GM19240 (cell line): Measurements from ENCODE around the gene ILF3.

Experiments used
- DNase-seq: peaks from one replicate; pipeline ENCODE4 v3.0.0; 2011; ENCODE audit warnings: low spot score; ENCODE audit not compliant: insufficient read length

Gene ILF3

DNA sequence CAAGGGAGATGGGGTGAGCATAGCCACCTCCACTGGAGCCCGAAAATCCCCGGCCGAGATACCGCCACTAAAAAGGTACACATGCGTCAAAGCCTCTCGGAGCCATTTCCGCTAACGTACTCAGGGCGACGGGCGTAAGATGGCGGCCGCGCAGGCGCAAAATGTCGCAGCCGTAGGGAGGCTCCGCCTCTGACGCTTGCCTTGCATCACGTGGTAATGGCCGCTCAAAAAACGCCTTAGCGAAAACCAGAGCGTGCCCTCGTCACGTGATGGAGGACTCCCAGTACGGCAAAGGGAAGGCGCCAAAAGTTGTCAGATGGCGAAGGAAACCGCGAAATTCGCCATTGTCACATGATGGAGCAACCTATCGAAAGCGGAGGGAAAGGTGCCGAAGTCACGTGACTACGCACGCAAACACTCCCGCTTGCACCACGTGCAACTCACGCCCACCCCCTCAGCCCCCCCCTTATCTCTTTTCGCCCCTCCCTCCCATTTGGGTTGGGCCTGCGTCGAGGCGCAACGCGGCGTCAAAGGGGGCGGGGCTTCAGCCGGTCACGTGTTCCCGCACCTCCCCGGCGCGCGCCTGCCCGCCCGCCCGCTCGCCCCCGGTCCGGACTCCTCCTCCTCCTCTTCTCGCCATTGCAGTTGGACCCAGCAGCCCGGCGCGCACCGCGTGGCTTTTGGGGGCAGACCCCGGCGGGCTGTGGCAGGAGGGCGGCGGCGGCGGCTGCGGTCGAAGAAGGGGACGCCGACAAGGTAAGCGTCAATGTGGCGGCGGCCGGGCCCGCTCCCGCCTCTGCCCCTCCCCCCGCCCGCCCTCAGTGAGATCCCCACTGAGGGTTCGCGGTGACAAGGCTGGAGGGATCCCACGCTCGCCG is at the start of gene ILF3:
TSS of gene ILF3 (plus strand) at position 615 of the 878 bp plus-strand sequence. CDS start 16,260 bp downstream, outside the sequence.
- DNase-seq = peak; percentile 92

DNA sequence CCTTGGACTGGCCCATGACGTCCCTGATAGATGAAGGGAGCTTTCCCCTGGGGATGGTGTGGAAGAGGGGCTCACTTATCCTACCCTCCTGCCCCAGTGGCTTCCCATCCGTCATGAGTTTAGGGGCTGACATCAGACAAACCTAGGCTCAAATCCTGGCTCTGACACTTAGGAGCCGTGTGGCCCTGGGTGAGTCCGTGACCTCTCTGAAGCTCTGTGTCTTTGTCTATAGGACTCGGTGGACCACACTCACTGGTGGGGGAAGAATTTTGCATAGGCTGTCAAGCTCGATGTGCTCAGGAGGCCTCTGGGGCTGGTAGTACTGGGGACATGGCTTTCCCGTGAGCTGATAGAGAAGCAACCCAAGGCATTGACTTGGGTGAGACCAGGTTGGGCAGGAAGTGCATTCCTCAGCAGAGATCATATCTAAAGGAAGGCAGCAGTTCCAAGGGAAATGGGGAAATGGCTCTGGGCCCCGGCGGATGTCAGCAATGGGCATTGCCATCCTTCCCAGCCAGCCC is 49.6 kb upstream of the ILF3 start:
- DNase-seq = no peak

DNA sequence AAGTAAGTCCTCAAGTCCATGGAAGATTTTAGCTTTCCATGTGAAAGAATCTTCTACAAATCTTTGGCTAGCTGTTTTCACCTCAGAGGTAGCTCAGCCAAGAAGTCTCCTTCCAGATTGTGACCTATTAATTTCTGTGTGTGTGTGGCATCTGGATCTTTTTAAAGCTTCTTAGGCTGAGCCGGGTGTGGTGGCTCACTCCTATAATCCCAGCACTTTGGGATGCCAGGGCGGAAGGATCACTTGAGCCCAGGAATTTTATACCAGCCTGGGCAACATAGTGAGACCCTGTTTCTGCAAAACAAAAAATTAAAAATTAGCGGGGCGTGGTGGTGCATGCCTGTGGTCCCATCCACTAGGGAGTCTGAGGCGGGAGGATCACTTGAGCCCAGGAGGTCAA is 42.2 kb upstream of the ILF3 start:
- DNase-seq = no peak

DNA sequence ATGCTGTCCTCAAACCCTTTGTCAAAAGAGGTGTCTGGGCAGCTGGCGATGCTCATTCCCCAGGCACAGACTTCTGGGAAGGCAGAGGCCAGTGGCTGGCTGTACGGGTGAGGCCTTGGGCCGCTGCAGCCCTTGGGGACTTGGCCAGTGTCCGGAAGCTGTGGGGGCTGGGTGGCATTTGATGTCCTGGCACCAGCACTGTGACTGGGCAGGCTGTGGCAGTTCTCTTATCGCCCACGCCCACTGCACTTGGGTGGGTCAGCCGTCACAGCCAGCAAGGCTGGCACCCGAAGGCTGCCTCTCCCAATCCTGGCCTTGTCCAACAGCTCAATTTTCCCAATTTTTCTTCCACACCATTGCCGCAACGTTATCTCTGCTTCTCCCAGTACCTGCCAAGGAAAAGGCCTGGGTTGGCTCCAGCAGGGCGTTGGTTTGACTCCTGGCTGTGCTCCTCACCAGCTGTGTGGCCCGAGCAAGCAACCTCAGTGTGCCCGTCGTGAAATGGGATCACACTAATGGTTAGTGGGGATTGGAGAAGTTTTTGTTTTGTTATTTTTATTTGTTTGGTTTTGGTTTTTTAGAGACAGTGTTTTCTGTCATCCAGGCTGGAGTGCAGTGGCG is 41.5 kb upstream of the ILF3 start:
- DNase-seq = no peak

DNA sequence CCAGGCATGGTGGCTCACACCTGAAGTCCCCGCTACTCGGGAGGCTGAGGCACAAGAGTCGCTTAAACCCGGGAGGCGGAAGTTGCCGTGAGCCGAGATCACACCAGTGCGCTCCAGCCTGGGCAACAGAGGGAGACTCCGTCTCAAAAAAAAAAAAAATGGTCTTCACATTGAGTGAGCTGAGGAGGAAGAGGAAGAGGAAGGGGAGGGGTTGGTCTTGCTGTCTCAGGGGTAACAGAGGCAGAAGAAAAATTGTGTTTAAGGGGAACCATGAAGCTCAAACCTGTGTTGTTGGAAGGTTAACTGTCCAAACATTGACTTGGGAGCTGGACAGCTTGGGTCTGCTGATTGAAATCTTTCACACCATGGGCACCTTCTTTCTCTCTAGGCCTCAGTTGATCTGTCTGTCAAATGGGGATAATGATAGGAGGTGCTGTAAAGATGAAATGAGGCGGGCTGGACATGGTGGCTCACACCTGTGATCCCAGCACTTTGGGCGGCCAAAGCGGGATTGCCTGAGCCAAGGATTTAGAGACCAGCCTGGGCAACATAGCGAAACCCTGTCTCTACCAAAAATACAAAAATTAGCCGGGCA is 38.6 kb upstream of the ILF3 start:
- DNase-seq = no peak

DNA sequence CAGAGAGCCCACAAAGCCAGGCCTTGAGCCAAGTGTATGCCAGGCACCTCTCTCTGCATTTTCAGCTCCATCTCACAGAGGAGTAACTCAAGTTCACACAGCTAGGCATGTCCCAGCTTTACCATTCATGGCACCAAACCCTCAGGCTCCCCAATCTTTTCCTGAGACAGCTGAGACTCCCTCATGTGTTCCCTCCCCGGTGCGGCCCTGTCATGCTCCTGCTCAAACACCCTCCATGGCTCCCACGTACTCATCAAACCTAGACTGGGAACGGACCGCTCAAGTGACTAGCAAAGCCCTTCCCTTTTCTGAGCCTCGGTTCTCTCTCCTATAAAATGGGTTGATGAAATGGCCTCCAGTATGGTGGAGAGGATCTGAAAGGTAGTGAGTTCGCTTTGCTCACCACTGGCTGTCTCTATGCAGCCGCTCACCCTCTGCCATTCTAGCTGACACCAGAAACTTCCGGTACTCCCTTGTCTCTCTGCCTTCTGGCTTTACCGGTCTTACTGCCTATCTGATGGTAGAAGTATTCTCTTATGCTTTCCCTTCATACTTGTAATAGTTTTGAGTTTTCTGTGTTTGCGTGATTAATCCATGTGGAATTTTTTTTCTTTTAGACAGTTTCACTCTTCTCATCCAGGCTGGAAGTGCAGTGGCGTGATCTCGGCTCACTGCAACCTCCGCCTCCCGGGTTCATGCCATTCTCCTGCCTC is 36.6 kb upstream of the ILF3 start:
- no peak for DNase-seq

DNA sequence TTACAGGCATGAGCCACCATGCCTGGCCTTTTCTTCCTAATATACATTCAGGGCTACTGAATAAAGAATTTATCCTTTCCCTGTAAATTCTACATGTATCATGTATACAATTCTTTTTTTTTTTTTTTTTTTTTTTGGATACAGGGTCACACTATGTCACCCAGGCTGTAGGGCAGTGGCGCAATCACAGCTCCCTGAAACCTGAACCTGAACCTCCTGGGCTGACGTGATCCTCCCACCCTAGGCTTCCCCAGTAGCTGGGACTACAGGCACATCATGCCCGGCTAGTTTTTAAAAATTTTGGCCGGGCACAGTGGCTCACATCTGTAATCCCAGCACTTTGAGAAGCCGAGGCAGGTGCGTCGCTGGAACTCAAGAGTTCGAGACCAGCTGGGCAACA is 35.3 kb upstream of the ILF3 start:
- no peak for DNase-seq

DNA sequence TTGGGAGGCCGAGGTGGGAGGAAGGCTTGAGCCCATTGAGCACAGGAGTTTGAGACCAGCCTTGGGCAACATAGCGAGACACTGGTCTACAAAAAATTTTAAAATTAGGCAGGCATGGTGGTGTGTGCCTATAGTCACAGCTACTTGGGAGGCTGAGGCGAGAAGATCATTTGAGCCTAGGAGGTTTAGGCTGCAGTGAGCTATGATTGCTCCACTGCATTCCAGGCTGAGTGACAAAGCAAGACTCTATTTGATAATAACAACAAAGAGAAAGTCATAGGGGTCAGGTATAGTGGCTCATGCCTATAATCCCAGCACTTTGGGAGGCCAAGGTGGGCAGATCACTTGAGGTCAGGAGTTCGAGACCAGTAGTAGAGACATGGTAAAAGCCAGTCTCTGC is 33.4 kb upstream of the ILF3 start:
- no peak for DNase-seq

DNA sequence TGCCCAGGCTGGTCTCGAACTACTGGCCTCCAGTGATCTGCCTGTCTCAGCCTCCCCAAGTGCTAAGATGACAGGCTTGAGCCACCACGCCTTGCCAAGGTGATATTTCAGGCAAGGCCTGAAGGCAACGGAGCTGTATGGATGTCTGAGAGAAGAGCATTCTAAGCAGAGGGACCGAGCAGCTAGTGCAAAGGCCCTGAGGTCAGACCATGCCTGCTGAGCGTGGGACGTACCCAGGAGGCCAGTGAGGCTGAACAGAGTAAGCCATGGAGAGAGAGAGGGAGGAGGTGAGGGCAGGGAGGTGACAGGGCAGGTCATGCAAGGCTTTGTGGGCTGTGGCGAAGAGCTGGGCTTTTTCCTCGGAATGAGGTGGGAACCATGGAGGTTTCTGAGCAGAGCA is 32.2 kb upstream of the ILF3 start:
- DNase-seq = no peak

DNA sequence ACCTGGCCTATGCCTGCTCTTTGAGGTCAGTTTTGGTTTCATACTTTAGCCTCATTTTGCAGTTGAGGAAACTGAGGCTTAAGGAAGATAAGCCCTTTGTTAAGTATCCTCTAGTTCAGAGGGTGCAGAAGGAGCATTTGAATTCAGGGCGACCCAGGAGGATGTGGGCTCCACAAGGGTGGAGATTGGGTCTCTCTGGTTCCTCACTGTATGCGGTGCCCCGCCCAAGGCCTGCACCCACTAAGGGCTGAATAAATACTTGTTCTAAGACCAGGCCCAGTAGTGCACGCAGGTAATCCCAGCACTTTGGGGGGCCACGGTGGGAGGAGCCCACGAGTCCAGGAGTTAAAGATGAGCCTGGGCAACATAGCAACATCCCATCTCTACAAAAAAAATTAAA is 29.6 kb upstream of the ILF3 start:
- DNase-seq = no peak

DNA sequence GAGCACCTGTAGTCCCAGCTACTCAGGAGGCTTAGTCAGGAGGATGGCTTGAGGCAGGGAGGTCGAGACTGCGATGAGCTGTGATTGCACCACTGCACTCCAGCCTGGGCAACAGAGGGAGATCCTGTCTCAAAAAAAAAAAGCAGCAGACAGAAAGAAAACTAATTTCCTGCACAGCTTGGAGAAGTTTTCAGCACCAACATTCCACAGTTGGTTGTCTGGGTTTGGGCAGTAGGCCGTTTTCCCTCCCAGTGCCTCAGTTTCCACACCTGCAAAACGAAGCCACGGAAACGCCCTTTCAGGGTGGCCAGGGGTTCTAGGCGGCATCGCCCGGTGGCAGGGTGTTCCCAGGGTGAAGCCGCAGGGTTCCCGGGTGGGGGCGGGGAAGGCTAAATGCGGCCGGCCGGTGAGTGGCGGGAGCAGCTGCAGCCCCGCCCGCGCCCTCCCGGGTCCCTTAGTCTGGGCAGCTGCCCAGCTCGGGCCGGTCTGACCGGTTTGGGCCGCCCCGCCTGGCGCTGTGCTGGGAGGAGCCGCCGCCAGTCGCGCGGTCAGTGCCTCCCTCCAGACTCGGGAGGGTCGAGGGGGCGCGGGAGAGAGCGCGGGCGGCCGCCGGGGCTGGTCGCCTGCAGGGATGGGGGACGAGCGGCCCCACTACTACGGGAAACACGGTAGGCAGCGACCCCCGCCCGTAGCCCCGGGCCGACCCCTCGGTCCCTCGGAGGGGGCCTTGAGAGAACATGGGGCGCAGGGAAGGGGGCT is 29.0 kb upstream of the ILF3 start, which contains the start of gene SLC44A2:
TSS of gene SLC44A2 (plus strand) at position 551 of the 759 bp plus-strand sequence. CDS start at position 632, 81 bp downstream.
- DNase-seq = no peak

DNA sequence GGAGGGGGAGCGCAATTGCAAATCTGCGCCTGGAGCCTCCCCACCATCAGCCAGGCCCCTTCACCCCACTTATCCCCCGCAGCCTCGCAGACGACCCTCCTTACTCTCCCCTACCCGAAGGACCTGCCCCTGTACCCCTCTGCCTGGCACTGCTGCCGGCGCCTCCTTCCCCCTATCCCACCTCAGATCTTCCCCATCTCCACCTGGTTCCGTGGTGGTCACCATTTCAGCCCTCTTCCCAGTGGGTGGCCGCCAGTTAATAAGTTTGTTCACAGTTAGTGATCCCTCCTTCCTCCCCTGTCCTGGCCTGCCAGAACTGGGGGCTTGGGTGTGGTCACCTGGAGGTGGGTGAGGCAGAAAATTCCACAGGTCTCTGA is 28.4 kb upstream of the ILF3 start:
- DNase-seq = no peak

DNA sequence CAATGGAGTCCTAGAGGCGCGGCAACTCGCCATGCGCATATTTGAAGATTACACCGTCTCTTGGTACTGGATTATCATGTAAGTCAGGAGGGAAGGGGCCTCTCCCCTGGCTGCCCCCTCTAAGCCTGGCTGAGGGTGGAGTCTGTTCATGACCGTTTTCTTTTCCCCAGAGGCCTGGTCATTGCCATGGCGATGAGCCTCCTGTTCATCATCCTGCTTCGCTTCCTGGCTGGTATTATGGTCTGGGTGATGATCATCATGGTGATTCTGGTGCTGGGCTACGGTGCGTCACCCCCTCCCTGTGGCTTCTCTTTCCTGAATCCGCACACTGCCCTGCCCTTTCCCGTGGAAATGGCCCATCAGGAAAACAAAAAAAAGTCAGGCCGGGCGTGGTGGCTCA is 22.3 kb upstream of the ILF3 start:
- DNase-seq = no peak

DNA sequence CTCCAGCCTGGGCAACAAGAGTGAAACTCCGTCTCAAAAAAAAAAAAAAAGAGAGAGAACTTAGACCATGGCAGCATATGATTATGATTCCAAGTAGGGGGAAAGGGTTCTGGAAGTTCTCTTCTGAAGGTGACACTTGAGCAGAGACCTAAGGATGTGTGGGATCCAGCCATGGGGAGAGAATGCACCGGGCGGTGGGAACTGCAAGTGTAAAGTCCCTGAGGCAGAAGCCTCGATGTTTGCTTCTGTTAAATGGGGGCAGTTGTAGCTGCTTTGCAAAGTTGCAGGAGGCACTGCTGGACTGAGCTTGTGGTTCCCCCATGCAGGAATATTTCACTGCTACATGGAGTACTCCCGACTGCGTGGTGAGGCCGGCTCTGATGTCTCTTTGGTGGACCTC is 19.7 kb upstream of the ILF3 start:
- DNase-seq = no peak

DNA sequence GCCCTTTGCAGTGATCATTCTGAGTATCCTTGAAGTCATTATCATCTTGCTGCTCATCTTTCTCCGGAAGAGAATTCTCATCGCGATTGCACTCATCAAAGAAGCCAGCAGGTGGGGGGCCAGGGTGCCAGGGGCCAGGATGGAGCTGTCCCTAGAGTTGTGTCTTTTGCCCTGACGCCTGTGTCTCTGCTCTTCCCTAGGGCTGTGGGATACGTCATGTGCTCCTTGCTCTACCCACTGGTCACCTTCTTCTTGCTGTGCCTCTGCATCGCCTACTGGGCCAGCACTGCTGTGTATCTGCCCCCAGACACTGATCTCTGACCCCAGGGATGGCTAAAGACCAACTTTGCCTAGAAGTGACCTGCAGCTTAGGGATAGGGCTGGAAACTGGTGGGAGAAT is 19.2 kb upstream of the ILF3 start:
- no peak for DNase-seq

DNA sequence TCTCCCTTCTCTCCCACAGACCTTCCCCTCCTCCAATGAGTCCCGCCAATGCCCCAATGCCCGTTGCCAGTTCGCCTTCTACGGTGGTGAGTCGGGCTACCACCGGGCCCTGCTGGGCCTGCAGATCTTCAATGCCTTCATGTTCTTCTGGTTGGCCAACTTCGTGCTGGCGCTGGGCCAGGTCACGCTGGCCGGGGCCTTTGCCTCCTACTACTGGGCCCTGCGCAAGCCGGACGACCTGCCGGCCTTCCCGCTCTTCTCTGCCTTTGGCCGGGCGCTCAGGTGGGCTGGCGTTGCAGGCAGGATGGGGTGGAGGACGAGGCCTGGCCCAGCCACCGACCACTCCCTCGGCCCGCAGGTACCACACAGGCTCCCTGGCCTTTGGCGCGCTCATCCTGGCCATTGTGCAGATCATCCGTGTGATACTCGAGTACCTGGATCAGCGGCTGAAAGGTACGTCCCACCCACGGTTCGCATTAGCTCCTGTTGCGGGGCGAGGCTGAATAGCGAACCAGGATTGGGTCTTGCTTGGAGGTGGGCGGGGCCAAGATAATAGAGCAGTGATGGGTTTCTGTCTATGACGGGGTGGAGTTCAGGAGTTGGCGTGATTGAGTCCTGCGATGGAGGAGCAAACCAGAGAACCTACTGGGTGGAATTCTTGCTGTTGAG is 17.7 kb upstream of the ILF3 start:
- no peak for DNase-seq

DNA sequence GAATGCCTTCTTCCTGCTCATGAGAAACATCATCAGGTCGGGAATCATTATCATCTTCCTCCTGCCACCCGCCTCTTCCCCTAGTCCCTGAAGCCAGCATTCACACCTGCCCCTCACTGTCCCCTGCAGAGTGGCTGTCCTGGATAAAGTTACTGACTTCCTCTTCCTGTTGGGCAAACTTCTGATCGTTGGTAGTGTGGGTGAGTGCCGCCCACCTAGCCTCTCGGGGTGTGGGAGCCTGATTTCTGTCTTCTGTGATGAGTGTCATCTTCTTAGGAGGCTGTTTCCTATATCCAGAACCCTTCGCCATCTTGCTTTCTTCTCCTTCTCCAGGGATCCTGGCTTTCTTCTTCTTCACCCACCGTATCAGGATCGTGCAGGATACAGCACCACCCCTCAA is 16.3 kb upstream of the ILF3 start:
- DNase-seq = no peak

DNA sequence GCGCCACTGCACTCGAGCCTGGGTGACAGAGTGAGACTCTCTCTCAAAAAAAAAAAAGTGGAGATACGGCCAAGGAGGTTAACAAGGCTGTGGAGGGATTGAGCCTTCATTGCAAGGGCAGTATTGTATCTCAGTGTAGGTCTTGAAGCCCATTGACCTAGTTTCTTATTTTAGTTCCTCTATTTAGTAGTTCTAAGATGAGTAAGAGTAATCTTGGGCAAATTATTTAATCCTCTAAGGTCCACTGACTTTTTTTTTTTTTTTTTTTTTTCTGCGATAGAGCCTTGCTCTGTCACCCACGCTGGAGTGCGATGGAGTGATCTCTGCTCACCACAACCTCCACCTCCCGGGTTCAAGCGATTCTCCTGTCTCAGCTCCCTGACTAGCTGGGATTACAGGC is 14.3 kb upstream of the ILF3 start:
- DNase-seq = peak; percentile 64

DNA sequence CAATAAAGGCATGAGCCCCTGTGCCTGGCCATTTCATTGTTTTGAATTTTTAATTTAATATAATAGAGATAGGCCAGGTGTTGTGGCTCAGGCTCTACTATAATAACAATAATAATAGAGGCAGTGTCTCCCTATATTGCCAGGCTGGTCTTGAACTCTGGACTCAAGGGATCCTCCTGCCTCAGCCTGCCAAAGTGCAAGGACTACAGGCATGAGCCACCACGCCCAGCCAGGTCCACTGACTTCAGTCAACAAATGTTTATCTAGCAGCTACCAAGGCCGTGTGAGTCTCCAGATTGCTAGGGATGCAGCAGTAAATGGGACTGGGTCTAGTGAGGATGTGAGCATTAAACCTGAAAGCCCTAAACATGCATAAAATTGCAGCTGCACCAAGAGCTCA is 13.8 kb upstream of the ILF3 start:
- DNase-seq = no peak

DNA sequence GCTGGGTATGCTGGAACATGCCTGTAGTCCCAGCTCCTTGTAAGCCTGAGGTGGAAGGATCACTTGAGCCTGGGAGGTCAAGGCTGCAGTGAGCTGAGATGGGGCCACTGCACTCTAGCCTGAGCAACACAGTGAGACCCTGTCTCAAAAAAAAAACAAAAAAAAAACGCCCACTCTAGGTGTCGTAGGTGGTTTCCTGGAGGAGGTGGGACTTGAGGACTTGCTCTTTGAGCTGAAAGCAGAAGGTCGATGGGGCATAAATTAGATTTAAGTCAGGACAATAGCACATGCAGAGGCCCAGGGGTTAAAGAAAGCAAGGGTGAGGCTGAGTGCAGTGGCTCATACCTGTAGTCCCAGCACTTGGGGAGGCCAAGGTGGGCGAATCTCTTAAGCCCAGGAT is 12.9 kb upstream of the ILF3 start:
- DNase-seq = no peak
